Measurements from ENCODE around the gene FYCO1. TPM values are rescaled to one million over a fixed set of nuclear protein-coding genes. Genes with fewer than 3 reads are reported as not detected.
A peak's percentile ranks its signal among the peaks of the same experiment; 100 is the strongest.

FYCO1 gene
- total RNA-seq, 1 experiment from 2014 or later: 9.7 TPM

- no peak for DNase-seq (ENCODE audit: low spot score)
These were observed 11.0 kb downstream of the FYCO1 start for GRCh38 chr3:45984331-45985312.

GRCh38 chr3:45983770-45984169 lies 11.9 kb downstream of the FYCO1 start:
- no peak for DNase-seq (ENCODE audit: low spot score)

- no peak for DNase-seq (ENCODE audit: low spot score)
These were observed 14.1 kb downstream of the FYCO1 start for GRCh38 chr3:45981346-45982074.

GRCh38 chr3:45980819-45981218 lies 14.8 kb downstream of the FYCO1 start:
- no peak for DNase-seq (ENCODE audit: low spot score)

- DNase-seq (ENCODE audit: low spot score): no peak
These were observed 15.3 kb downstream of the FYCO1 start for GRCh38 chr3:45980229-45980813.

- DNase-seq (ENCODE audit: low spot score): no peak
These were observed 16.2 kb downstream of the FYCO1 start for GRCh38 chr3:45979378-45979777.

GRCh38 chr3:45978006-45978761 lies 17.4 kb downstream of the FYCO1 start:
- DNase-seq (ENCODE audit: low spot score): peak; percentile 89

GRCh38 chr3:45976191-45977091 lies 19.2 kb downstream of the FYCO1 start:
- no peak for DNase-seq (ENCODE audit: low spot score)

GRCh38 chr3:45975686-45976085 lies 19.9 kb downstream of the FYCO1 start:
- no peak for DNase-seq (ENCODE audit: low spot score)

GRCh38 chr3:45974686-45975085 lies 20.9 kb downstream of the FYCO1 start:
- no peak for DNase-seq (ENCODE audit: low spot score)

GRCh38 chr3:45972534-45973402 lies 22.9 kb downstream of the FYCO1 start:
- DNase-seq (ENCODE audit: low spot score): no peak

- no peak for DNase-seq (ENCODE audit: low spot score)
These were observed 25.7 kb downstream of the FYCO1 start for GRCh38 chr3:45969953-45970352.

GRCh38 chr3:45969116-45969515 lies 26.5 kb downstream of the FYCO1 start:
- DNase-seq (ENCODE audit: low spot score): no peak

- no peak for DNase-seq (ENCODE audit: low spot score)
These were observed 26.9 kb downstream of the FYCO1 start for GRCh38 chr3:45968706-45969105.

GRCh38 chr3:45968149-45968548 lies 27.5 kb downstream of the FYCO1 start:
- no peak for DNase-seq (ENCODE audit: low spot score)

GRCh38 chr3:45967724-45968123 lies 27.9 kb downstream of the FYCO1 start:
- DNase-seq (ENCODE audit: low spot score): no peak

- DNase-seq (ENCODE audit: low spot score): no peak
These were observed 28.5 kb downstream of the FYCO1 start for GRCh38 chr3:45966950-45967640.

GRCh38 chr3:45966371-45966791 lies 29.2 kb downstream of the FYCO1 start:
- no peak for DNase-seq (ENCODE audit: low spot score)

GRCh38 chr3:45965653-45966052 lies 30.0 kb downstream of the FYCO1 start:
- DNase-seq (ENCODE audit: low spot score): no peak
